Measurements from ENCODE around the gene MRPL45. TPM values are rescaled to one million over a fixed set of nuclear protein-coding genes. Genes with fewer than 3 reads are reported as not detected.

Gene MRPL45
- polyA plus RNA-seq, 1 donor from 2014 or later = 27.5 TPM

DNA sequence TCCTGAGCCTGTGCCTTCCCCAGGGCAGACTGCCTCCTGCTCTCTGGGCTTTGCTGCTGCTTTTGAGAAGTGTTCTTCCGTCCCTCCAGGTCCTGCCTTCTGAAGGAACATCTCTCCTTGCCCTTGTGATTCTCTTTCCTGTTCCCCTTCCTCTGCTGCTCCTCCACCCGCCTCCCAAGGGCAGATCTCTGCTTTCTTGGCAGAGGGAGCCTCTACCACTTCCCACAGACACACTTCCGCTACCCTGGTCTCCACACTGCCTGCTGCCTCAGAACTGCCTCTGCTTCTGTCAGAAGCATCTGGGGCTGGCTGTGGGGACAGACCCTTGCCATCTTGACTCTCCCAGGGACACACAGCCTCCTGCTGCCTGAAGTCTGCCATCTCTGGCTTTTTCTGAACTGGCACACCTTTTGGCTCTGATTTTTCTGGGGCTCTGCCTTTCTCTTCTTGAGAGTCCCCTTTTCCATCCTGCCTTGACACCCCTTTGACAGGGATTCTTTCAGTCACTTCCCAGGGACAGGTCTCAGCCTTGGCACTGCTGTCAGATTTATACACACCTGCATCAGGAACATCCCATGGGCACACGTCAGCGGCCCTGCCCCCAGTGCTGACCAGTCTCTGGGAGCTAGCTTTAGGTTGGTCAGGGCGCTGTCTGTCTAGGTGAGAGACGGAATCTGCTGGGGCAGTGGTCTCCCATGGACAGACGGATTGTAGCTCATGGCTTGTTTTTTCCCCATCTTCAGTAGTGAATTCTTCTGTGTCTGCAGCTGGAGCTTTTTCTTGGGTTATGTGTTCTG, 30.2 kb downstream of the MRPL45 start (continued):
- TF ChIP-seq REST (IDR thresholded peaks at IDR 0.05; ENCODE audit: borderline replicate concordance) (no peak), SMC3 (conservative IDR thresholded peaks at IDR 0.05; ENCODE audit: poor library complexity) (no peak)

DNA sequence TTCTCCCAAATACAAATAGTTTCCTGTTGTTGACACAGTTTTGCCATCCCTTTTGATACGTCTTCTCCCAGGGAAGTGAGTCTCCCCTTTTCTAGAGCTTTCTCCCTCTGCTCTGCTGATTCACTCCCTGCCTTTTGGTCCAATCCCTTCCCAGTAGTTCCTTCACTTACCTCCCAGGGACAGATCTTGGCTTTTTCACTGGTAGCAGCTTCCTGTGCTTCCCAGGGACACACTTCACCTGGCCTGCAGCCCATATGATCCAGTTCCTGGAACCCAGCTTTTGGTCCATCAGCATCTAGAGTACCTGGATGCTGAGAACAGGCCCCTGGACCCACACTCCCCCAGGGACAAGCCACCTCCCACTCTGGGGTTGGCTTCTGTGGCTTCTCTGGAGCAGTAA, 31.0 kb downstream of the MRPL45 start:
- no peak overlapping the region for H3K4me3 ChIP-seq (ENCODE audit: low read length)
- no peaks in the 10 kb centered on the region for H3K27me3 ChIP-seq (ENCODE audit: insufficient read depth, low read depth, low read length)
- no peak overlapping the region for H2AFZ ChIP-seq (ENCODE audit: low read depth, low read length)
- H3K36me3 ChIP-seq (ENCODE audit: insufficient read depth, low read length) = no peaks in the 10 kb centered on the region
- H4K20me1 ChIP-seq (ENCODE audit: insufficient read depth) = no peaks in the 10 kb centered on the region
- H3K9ac ChIP-seq (ENCODE audit: low read length) = no peak overlapping the region
- H3K27ac ChIP-seq (ENCODE audit: low read length) = no peak overlapping the region
- H3K9me2 ChIP-seq (ENCODE audit: insufficient read depth, low read length) = no peaks in the 10 kb centered on the region
- no peaks in the 10 kb centered on the region for H3F3A ChIP-seq (ENCODE audit: insufficient read depth, low read length, poor library complexity, severe bottlenecking)
- no peaks in the 10 kb centered on the region for H3K79me2 ChIP-seq (replicated peaks; ENCODE audit: insufficient read depth, low read length)
- no peak overlapping the region for H3K4me2 ChIP-seq (ENCODE audit: low read length)
- no peaks in the 10 kb centered on the region for H3K9me3 ChIP-seq (ENCODE audit: low read length)
- TF ChIP-seq MXI1 (conservative IDR thresholded peaks at IDR 0.05; ENCODE audit: poor library complexity, severe bottlenecking) = no peak

- Histone ChIP-seq H3K79me2 (replicated peaks; ENCODE audit: insufficient read depth, low read length) (no peaks in the 10 kb centered on the region), H3K27ac (ENCODE audit: low read length) (no peak overlapping the region), H2AFZ (ENCODE audit: low read depth, low read length) (no peak overlapping the region), H3K36me3 (ENCODE audit: insufficient read depth, low read length) (no peaks in the 10 kb centered on the region), H3K9me3 (ENCODE audit: low read length) (no peaks in the 10 kb centered on the region), H3K4me2 (ENCODE audit: low read length) (no peak overlapping the region), H3K4me3 (ENCODE audit: low read length) (no peak overlapping the region), H3K27me3 (ENCODE audit: insufficient read depth, low read depth, low read length) (no peaks in the 10 kb centered on the region), H3K9ac (ENCODE audit: low read length) (no peak overlapping the region), H3F3A (ENCODE audit: insufficient read depth, low read length, poor library complexity, severe bottlenecking) (no peaks in the 10 kb centered on the region), H3K9me2 (ENCODE audit: insufficient read depth, low read length) (no peaks in the 10 kb centered on the region), H4K20me1 (ENCODE audit: insufficient read depth) (no peaks in the 10 kb centered on the region)
- TF ChIP-seq EP300 (conservative IDR thresholded peaks at IDR 0.05; ENCODE audit: poor library complexity, severe bottlenecking) (no peak), REST (IDR thresholded peaks at IDR 0.05; ENCODE audit: borderline replicate concordance) (no peak), RAD21 (conservative IDR thresholded peaks at IDR 0.05) (no peak), CTCF (IDR thresholded peaks at IDR 0.05; ENCODE audit: poor library complexity, severe bottlenecking) (no peak), TAF1 (IDR thresholded peaks at IDR 0.05; ENCODE audit: low read depth) (no peak), POLR2AphosphoS5 (IDR thresholded peaks at IDR 0.05) (no peak), EZH2 (IDR thresholded peaks at IDR 0.05; ENCODE audit: borderline replicate concordance, insufficient read depth, low read length, poor library complexity, severe bottlenecking) (no peak), MXI1 (conservative IDR thresholded peaks at IDR 0.05; ENCODE audit: poor library complexity, severe bottlenecking) (no peak), SMC3 (conservative IDR thresholded peaks at IDR 0.05; ENCODE audit: poor library complexity) (no peak)
These were observed 31.7 kb downstream of the MRPL45 start for GRCh38 chr17:38328620-38329019.

Measured in neural cell (in vitro differentiated cells).